ENCODE results near the gene PTGR3.
A peak's percentile ranks its signal among the peaks of the same experiment; 100 is the strongest.

The PTGR3 gene, protein sequence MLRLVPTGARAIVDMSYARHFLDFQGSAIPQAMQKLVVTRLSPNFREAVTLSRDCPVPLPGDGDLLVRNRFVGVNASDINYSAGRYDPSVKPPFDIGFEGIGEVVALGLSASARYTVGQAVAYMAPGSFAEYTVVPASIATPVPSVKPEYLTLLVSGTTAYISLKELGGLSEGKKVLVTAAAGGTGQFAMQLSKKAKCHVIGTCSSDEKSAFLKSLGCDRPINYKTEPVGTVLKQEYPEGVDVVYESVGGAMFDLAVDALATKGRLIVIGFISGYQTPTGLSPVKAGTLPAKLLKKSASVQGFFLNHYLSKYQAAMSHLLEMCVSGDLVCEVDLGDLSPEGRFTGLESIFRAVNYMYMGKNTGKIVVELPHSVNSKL

GRCh38 chr18:75209129-75209950, at the start of gene PTGR3:
TSS of gene PTGR3 (minus strand) at chr18:75209139. CDS start at chr18:75209058, 81 bp downstream.
- peak; percentile 76 for FAIRE-seq
- peak; percentile 89 for DNase-seq (ENCODE audit: insufficient read length, low spot score)

DNA sequence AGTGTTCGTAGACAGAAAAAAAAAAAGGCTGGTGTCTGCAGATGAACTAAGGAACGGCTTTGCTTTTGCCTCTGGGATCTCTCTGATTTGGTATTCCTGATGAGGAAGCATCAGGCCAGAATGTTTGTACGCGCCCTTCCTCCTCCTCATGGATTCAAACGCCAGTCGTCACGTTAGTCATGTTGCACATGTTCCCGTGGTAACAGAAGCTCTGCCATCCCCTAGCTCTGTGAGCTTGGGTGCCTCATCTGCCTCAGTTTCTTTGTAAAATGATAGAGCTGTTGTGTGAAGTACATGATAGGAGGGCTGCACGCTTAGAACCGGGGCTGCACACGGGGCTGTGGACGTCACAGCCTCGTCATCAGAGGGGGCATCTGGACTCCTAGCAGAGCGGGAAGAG, 48.7 kb upstream of the PTGR3 start:
- no peak for DNase-seq (ENCODE audit: insufficient read length, low spot score)
- no peak for FAIRE-seq

- no peak for DNase-seq (ENCODE audit: insufficient read length, low spot score)
- no peak for FAIRE-seq
Observed at GRCh38 chr18:75256376-75256775, 47.4 kb upstream of the PTGR3 start.

- no peak for FAIRE-seq
- no peak for DNase-seq (ENCODE audit: insufficient read length, low spot score)
Observed at GRCh38 chr18:75255094-75255493, 46.2 kb upstream of the PTGR3 start.

GRCh38 chr18:75253784-75254183, 44.8 kb upstream of the PTGR3 start:
- no peak for DNase-seq (ENCODE audit: insufficient read length, low spot score)
- FAIRE-seq = peak; percentile 56

DNA sequence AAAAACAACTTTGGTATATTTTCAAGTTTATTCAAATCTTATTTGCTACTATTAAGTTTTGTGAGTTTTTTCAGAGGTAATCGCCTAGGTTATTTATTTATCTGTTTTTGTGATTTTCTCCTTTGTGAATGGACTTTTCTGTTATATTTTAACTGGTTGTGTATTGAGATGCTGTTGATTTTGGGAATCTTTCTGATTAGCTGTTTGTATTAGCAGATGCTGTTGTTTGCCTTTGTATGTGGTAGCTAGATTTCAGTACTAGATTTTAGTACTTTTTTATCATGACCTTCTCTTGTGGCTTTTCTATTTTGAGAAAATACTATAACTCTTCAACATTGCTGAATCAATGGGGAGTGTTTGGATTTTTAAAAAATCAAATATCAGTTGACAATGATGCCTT, 44.1 kb upstream of the PTGR3 start:
- DNase-seq (ENCODE audit: insufficient read length, low spot score) (no peak), FAIRE-seq (no peak)

- FAIRE-seq (no peak), DNase-seq (ENCODE audit: insufficient read length, low spot score) (no peak)
Observed at GRCh38 chr18:75252136-75252535, 43.2 kb upstream of the PTGR3 start.

- no peak for FAIRE-seq
Observed at GRCh38 chr18:75251466-75251865, 42.5 kb upstream of the PTGR3 start.

DNA sequence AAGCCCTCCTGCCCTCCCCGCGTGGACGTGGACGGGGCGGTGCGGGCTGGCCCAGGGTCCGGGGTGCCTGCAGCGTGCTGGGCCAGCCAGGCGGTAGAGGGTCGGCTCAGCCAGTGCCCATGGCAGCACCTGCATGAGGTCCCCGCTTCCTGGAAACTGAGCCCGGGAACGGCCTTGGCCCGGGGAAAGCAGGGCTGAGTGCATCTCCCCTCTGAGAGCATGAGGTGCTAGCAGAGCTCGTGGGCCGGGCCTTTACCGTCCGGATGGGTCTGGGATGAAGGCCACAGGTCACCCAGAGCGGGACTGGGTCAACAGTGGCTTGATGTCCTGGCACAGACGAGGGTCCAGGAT, 41.5 kb upstream of the PTGR3 start:
- no peak for DNase-seq (ENCODE audit: insufficient read length, low spot score)
- no peak for FAIRE-seq

More at GRCh38 chr18:75251466-75251865, 42.5 kb upstream of the PTGR3 start:
- no peak for DNase-seq (ENCODE audit: insufficient read length, low spot score)

DNA sequence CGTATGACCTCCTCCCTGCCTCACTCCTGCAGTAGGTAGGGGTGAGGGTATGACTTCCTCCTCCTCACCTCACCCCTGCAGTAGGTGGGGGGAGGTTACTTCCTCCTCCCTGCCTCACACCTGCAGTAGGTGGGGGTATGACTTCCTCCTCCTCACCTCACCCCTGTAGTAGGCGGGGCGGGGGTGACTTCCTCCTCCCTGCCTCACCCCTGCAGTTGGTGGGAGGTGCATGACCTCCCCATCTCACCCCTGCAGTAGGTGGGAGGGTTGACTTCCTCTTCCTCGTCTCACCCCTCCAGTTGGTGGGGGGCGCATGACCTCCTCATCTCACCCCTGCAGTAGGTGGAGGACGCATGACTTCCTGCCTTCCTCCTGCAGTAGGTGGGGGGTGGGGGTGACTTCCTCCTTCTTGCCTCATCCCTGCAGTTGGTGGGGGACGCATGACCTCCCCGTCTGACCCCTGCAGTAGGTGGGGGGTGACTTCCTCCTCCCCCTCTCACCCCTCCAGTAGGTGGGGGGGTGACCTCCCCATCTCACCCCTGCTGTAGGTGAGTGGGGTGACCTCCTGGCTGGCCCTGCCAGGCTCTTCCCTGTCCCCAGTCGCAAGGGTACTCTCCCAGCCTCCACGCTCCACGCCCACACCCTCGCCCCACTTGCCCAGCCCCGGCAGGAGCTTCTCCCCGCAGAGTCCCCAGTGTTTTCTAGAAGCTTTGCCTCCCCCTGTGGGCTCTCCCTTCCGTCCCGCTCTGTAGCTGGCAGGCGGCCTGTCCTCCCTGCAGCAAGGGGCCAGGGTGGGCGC, 40.9 kb upstream of the PTGR3 start:
- no peak for DNase-seq (ENCODE audit: insufficient read length, low spot score)
- FAIRE-seq = no peak

DNA sequence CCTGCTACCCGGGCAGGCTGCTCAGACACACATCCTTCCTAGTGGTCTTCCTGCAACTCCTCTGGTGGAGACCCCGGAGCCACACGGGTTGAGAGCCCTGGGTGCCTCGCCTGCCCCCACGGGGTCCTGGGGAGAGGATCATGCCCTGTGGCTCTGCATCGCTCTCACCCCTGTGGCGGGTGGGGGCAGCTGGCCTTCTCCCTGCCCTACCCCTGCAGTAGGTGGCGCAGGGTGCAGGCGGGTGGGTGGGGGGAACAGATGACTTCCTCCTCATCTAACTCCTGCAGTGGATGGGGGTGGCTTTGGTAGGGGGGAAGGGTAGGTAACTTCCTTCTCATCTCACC, 40.2 kb upstream of the PTGR3 start:
- DNase-seq (ENCODE audit: insufficient read length, low spot score) = no peak
- FAIRE-seq = no peak

DNA sequence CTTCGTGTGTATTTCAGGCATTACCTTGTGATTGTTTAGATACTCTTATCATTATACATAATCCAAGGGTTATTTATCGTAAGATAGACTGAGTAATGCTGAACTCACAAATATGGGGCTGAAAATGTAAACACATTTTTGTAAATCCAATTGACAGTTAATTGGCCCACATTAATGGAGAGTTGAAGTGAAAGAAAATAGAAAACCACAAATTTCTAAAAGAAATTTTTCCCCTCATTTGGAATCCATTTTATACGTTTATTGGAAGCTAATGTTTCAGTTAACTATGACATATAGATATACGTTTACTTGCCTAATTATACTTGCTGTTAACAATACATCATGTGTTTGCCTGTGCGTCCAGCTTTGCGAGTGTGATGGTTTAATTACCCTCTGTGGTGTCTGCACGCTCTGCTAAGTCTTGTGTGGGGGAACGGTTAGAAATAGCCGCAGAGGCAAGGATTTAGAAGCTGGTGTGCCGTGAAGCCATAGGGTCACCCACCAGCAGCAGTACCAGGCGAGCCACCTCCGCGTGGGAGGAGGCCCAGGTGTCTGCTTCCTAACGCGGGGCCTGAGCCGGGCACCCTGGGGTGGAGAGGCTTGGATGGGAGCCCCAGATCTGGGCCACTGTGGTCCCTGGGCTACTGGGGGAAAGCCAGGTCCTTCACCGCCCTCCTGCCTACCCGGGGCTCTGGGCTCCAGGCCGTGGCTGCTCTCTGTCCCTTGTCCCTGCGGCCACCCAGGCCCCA, 39.7 kb upstream of the PTGR3 start:
- FAIRE-seq (peak; percentile 63), DNase-seq (ENCODE audit: insufficient read length, low spot score) (no peak)

DNA sequence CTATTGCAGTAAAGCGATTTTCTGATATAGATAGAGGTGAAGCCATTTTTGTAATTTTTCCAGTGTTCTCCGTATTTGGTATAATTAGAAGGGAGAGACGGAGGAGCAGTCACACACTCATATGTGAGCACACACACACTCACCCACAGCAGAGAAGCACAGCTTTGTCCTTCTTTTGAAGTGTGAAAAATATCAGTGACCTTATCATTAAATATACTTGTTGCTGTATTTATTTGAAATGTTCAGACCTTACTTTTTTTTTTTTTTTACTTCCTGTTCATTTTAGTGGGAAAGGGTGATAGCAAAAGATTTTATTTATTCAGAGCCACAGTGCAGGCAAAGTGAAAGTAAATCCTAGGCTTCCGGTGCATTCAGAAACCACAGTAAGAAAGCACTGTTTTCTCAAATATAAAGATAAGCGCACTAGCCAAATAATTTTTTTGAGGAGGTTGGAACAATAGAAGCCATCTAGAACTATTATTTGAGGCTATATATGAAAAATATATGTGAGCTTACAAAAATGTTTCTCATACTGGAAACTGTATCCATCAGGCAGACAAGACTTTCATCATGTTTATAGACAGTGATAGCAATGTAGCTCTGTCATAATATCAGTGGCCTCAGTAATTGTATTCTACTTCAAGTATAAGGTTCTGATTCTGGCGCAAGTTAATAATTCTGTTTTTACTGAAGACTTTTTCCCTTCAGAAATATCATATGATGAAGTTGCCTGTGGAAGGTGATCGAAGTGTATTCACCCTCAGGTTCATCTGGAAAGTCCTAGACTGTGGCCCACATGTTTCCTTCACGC, 38.9 kb upstream of the PTGR3 start:
- DNase-seq (ENCODE audit: insufficient read length, low spot score) (no peak), FAIRE-seq (peak; percentile 62)

DNA sequence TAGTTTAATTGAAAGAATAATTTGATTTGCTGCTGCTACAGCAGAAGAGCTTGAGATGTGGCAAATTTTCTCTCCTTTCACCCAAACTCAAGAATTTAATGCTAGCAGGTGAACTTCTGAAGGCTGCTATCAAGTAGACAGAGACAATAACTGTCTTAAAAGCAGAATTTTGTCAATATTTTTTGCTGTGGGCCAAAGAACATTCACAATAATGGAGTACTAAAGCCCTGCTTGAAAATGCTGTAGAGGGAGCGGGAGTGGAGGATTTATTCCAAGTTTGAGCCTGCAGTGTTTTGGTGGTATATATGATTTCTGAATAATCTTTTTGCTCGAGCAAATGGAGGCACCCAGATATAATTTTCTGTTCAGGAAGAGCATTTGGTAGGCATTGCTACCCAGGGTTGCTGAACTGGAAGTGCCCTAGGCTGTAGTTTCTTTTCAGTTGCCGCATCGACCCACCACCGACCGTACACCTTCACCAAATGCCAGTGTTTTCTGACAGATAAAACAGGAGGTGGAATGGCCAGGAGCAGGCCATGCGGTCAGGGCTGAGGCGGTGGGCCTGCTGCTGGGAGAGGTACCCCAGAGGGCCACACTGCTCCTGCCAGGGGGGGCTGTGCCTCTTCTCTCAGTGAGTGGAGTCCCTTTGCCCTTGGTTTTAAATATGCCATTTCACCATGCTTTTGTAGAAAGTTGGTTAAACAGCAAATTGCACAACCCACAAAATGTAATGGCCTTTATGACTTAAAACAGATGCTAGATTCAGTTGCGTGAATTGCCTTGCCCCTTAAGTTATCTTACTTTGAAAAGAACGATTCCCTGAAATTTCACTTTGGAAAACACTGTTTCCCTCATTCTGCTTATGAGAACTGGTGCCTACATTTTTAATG, 38.0 kb upstream of the PTGR3 start:
- DNase-seq (ENCODE audit: insufficient read length, low spot score) = no peak

DNA sequence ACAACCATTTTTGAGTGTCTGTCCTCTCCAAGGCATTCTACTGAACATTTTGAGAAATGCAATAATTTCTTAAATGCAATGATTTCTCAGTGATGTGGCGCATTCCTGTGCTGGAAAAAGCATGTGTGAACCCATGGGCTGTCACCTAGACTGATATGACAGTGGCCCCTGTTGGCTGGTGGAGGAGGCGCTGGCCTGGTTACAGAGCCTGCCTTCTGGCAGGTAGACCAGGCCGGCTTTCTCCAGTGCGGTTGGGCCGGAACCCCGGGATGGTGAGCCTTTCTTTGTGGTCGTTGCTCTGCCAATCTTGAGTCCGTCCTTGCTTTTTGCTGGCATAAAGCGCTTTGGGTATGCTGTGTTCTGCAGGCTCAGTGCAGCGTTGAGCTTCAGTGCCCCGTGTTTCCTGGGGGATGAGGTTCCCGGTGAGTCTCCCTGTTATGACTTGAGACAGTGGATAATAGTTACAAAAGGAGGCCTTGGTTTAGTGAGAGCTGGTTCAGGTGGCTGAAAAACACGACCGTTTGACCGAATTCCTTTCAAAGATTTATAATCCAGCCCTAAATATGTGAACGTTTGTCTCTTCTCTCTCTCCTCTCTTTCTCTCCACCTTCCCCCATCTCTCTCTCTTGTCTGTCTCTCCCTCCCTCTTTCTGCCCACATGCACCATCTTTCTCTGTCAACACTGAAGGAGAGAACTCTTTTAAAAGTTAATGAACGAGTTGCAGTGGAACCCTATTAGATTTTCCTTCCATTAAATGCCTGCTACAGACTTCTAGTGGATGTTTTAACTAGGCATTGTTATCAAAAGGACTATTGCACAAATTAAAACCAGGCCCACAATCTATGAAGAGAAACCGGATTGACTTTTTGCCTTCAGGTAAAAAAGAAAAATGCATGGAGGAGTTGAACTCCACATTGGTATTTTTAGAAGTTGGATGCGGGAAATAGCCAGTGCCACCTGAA, 35.7 kb upstream of the PTGR3 start:
- DNase-seq (ENCODE audit: insufficient read length, low spot score) (no peak), FAIRE-seq (no peak)

More for the DNA sequence above, 38.0 kb upstream of the PTGR3 start:
- peak; percentile 71 for FAIRE-seq

GRCh38 chr18:75241705-75242104, 32.8 kb upstream of the PTGR3 start:
- FAIRE-seq = no peak
- no peak for DNase-seq (ENCODE audit: insufficient read length, low spot score)

DNA sequence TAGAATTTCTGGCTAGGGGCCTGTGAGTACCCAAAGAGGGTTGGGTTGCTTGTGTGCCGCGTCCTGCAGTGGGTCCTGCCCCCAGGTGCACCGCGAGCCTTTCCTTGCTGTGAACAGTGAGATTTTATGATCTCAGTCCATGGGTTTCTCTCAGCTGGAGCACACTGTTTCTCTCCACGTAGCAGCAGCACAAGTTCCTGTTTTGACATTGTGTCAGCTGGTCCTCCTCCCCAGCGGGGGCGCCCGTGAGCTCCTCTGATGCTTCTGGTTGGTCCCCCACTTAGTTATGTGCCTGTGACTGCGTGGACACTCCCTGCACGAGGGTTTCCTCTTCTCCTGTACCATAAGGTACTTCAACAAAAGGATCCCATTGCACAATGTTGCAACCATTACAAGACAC, 31.5 kb upstream of the PTGR3 start:
- DNase-seq (ENCODE audit: insufficient read length, low spot score) (no peak), FAIRE-seq (no peak)

- FAIRE-seq (no peak), DNase-seq (ENCODE audit: insufficient read length, low spot score) (no peak)
Observed at GRCh38 chr18:75238786-75239185, 29.8 kb upstream of the PTGR3 start.

All from GM19239 (cell line).